ENCODE data around the gene LTBP3.

LTBP3 gene

DNA sequence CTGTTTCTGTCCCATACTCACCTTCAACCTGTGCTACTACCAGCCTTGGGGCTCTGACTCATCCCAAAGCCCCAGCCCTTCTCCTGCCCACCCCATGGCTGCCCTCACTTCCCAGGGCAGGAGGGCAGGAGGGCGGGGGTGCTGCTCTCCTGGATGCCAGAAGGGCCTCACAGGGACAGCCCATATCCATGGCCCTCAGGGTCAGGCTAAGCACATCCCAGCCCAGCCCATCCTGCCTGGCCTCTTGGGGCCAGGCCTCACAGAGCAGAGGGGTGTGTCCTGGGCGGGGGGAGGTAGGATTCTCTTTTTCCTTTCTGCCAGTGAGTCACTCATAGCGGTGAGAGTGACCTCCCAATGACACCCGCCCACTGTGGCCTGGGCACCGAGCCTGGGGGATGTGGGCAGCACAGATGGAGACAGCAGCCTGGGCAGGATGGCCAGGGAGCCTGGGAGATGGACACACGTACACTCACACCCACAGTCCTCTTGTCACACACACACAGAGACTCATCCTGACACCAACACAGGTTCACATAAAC, 2.4 kb downstream of the LTBP3 start:
- TF ChIP-seq, protein P1, sequence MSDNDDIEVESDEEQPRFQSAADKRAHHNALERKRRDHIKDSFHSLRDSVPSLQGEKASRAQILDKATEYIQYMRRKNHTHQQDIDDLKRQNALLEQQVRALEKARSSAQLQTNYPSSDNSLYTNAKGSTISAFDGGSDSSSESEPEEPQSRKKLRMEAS (IDR thresholded peaks at IDR 0.05; ENCODE audit: low read depth, low read length), result no peak
- TF ChIP-seq MYC (IDR thresholded peaks at IDR 0.05; ENCODE audit: low read depth, low read length), result no peak
- TF ChIP-seq, protein P2, sequence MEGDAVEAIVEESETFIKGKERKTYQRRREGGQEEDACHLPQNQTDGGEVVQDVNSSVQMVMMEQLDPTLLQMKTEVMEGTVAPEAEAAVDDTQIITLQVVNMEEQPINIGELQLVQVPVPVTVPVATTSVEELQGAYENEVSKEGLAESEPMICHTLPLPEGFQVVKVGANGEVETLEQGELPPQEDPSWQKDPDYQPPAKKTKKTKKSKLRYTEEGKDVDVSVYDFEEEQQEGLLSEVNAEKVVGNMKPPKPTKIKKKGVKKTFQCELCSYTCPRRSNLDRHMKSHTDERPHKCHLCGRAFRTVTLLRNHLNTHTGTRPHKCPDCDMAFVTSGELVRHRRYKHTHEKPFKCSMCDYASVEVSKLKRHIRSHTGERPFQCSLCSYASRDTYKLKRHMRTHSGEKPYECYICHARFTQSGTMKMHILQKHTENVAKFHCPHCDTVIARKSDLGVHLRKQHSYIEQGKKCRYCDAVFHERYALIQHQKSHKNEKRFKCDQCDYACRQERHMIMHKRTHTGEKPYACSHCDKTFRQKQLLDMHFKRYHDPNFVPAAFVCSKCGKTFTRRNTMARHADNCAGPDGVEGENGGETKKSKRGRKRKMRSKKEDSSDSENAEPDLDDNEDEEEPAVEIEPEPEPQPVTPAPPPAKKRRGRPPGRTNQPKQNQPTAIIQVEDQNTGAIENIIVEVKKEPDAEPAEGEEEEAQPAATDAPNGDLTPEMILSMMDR (IDR thresholded peaks at IDR 0.05; ENCODE audit: low read depth, low read length), result no peak
- TF ChIP-seq POLR2A (IDR thresholded peaks at IDR 0.05; ENCODE audit: extremely low read depth, insufficient read length), result no peak
- peak; percentile 69 for DNase-seq (ENCODE audit: low read depth)
- H3K4me3 ChIP-seq (ENCODE audit: low read depth, low read length), result no peak overlapping the region

DNA sequence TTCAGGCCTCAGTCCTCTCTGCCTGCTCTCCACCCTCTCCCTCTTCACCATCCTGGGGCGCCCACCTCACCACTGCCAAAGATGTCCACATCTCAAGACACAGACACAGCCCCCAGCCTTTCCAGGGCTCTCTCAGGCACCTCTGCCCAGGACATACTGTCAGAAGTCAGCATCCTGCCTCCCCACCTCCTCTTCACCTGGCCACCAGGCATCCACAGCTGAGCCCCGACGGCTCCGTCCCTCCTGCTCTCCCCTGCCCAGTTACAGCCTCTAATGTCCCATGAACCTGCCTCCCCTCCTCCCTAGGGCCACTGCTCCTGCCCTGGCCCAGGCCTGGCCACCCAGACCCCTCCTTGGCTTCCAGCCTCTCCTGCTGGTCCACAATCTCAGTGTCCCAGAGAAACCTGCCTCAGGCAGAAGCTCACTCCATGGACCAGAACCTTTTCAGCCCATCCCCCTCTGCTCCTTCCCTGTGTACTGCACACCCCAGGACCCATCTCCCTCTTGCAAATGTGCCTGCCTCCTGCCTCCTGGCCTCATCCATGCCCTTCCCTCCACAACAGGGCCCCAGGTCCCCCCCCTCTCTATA, 3.2 kb downstream of the LTBP3 start:
- TF ChIP-seq POLR2A (IDR thresholded peaks at IDR 0.05; ENCODE audit: extremely low read depth, insufficient read length), result no peak
- TF ChIP-seq MYC (IDR thresholded peaks at IDR 0.05; ENCODE audit: low read depth, low read length), result no peak
- TF ChIP-seq, protein P2 (IDR thresholded peaks at IDR 0.05; ENCODE audit: low read depth, low read length), result no peak
- TF ChIP-seq, protein P1 (IDR thresholded peaks at IDR 0.05; ENCODE audit: low read depth, low read length), result no peak
- DNase-seq (ENCODE audit: low read depth), result no peak
- H3K4me3 ChIP-seq (ENCODE audit: low read depth, low read length), result no peak overlapping the region

DNA sequence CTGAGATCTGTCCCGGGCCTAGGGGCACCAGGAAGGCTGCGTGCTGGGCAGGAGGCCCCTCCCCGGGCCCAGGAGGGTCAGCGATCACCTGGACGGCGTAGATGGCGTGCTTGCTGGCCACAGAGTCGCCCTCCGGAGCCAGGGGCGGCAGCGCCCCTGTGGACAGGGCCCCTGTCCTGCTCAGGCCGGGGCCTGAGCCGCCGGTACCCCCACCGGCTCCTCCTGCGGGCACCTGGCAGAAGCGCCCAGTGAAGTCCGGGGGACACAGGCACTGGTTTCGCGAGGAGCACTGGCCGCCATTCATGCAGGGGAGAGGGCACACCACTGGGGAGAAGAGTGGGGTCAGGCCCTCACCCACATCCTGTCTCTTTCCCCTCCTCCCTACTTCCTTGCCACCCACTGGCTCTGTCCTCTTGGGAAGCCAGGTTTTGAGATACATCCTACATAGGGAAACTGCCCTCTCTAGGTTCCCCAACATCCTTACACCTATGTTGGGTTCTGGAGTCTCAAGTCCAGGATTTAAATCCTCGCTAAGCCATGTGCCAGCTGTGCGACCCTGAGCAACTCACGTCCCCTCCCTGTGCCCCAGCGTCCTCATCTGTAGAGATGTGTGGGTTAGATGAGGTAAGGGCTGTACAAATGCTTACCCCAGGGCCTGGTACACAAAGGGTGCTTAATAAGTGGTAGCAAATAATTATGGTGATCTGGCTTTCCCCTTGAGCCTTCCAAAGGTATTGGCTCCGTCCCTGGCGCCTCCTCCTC, 3.9 kb downstream of the LTBP3 start:
- TF ChIP-seq, protein P2 (IDR thresholded peaks at IDR 0.05; ENCODE audit: low read depth, low read length), result no peak
- TF ChIP-seq MYC (IDR thresholded peaks at IDR 0.05; ENCODE audit: low read depth, low read length), result no peak
- TF ChIP-seq, protein P1 (IDR thresholded peaks at IDR 0.05; ENCODE audit: low read depth, low read length), result no peak
- no peak for TF ChIP-seq POLR2A (IDR thresholded peaks at IDR 0.05; ENCODE audit: extremely low read depth, insufficient read length)
- DNase-seq (ENCODE audit: low read depth), result peak; percentile 42
- H3K4me3 ChIP-seq (ENCODE audit: low read depth, low read length), result no peak overlapping the region

DNA sequence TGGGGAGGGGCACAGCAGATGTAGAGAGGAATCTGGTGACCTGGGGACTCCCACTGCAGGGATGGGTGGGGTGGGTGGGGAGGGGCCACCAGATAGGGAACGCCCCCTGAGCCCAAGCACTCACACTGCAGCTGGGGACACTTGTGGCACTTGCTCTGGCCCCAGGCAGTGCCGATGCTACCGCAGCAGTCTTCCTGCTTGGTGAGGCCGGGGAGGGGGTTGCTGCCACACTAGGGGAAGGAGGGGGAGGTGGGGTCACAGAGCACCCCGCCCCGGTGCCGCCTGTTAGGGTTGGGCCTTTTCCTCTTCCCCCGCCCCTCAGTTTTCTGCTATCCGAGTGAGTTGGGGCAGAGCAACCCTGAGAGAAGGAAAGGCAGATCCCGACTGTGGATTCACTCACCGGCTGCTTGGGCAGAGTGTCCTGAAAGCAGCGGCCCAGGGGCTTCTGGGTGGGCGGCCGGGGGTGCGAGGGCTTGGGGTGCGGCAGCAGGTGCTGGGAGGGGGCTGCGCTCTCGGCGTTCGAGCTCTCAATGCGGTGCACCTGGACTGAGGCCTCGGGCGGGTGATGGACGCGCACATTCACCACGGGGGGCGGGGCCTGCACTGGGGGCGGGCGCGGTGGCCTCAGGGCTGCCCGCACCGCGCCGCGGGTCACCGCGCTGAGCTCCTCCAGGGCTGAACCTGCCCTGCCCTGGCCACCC, 4.7 kb downstream of the LTBP3 start:
- peak; percentile 74 for DNase-seq (ENCODE audit: low read depth)
- TF ChIP-seq POLR2A (IDR thresholded peaks at IDR 0.05; ENCODE audit: extremely low read depth, insufficient read length) (no peak), MYC (IDR thresholded peaks at IDR 0.05; ENCODE audit: low read depth, low read length) (no peak)
- TF ChIP-seq, protein P2 (IDR thresholded peaks at IDR 0.05; ENCODE audit: low read depth, low read length), result no peak
- TF ChIP-seq, protein P1 (IDR thresholded peaks at IDR 0.05; ENCODE audit: low read depth, low read length), result no peak
- H3K4me3 ChIP-seq (ENCODE audit: low read depth, low read length), result no peak overlapping the region

DNA sequence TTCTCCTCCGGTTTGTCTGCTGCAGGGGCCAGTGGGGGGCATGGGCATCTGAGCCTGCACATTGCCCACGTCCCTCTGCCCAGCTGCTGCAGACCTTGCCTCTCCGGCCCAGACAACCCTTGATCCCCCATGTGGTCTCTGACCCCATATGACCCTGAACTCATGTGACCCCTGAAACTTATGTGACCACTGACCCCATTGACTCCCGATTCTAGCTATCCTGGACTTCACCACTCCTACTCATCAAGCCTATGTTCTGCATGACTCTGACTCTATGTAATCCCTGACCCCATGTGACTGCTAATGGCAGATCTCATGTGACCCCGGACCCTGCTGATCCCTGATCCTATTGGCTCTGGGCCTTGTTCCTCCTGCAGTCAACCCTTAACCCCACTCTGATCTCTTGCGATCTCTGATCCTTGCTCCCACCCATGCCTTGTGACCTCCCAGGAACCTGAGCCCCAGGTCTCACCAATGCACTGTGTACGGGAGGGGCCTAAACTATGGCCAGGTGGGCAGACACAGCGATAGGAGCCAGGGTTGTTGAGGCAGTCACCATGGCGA, 5.7 kb downstream of the LTBP3 start:
- no peak for DNase-seq (ENCODE audit: low read depth)
- H3K4me3 ChIP-seq (ENCODE audit: low read depth, low read length), result no peak overlapping the region
- TF ChIP-seq POLR2A (IDR thresholded peaks at IDR 0.05; ENCODE audit: extremely low read depth, insufficient read length) (no peak), MYC (IDR thresholded peaks at IDR 0.05; ENCODE audit: low read depth, low read length) (no peak)
- TF ChIP-seq, protein P2 (IDR thresholded peaks at IDR 0.05; ENCODE audit: low read depth, low read length), result no peak
- TF ChIP-seq, protein P1 (IDR thresholded peaks at IDR 0.05; ENCODE audit: low read depth, low read length), result no peak
